Activated T-helper 2 cell treated with anti-CD3 and anti-CD28 coated beads, Interferon-gamma antibody, Interleukin-2, Interleukin-4, amounts not matched to agents 10 μg/mL and 5 μg/mL and 100 μg/mL, durations not matched to agents 14 hours and 24 hours and 36 hours (primary cell): ENCODE measurements around the gene ZFAND5. TPM values are rescaled to one million over a fixed set of nuclear protein-coding genes. Genes with fewer than 3 reads are reported as not detected.

Experiments used
- DNase-seq: peaks from one replicate; pipeline ENCODE4 v3.0.0; 2021; ENCODE audit warnings: low spot score
- H3K27ac Mint-ChIP-seq: one replicate; pipeline ENCODE4 v1.8.0; 2021; ENCODE audit warnings: mixed read lengths
- H3K27me3 Mint-ChIP-seq: one replicate; pipeline ENCODE4 v1.8.0; 2021; ENCODE audit warnings: low read depth, mixed read lengths
- H3K36me3 Mint-ChIP-seq: one replicate; pipeline ENCODE4 v1.8.0; 2021; ENCODE audit warnings: low read depth, mixed read lengths
- H3K4me1 Mint-ChIP-seq: one replicate; pipeline ENCODE4 v1.8.0; 2021; ENCODE audit warnings: low read depth, mixed read lengths
- H3K4me3 Mint-ChIP-seq: one replicate; pipeline ENCODE4 v1.8.0; 2021; ENCODE audit warnings: low read depth, mild to moderate bottlenecking, moderate library complexity, mixed read lengths
- H3K9me3 Mint-ChIP-seq: one replicate; pipeline ENCODE4 v1.8.0; 2021; ENCODE audit warnings: mixed read lengths
- intact Hi-C: fragments of 100-400 bp; cut with micrococcal nuclease; formaldehyde crosslinking; loops from one replicate; pipeline ENCODE4 v1.15.1; 2023
- total RNA-seq: library from RNA; stranded (reverse); gene quantifications from 2 replicates; pipeline ENCODE4 v1.2.3, GENCODE V29; 2022

The ZFAND5 gene
- total RNA-seq, 1 donor from 2014 or later, result 99.1 TPM

- H3K27ac Mint-ChIP-seq, result no peak overlapping the region
These were observed 19.9 kb upstream of the ZFAND5 start for GRCh38 chr9:72384710-72385485.

GRCh38 chr9:72383978-72384709 lies 19.1 kb upstream of the ZFAND5 start:
- Mint-ChIP-seq H3K9me3 (no peaks in the 10 kb centered on the region), H3K27ac (no peak overlapping the region), H3K36me3 (no peaks in the 10 kb centered on the region), H3K27me3 (peaks cover 4% of the 10 kb centered on the region), H3K4me3 (no peak overlapping the region), H3K4me1 (peaks cover 7% of the 10 kb centered on the region)
- no peak for DNase-seq
- intact Hi-C loops, result no loop called here

More at GRCh38 chr9:72384710-72385485, 19.9 kb upstream of the ZFAND5 start:
- no peaks in the 10 kb centered on the region for H3K9me3 Mint-ChIP-seq
- DNase-seq, result no peak
- intact Hi-C loops, result no loop called here
- H3K27me3 Mint-ChIP-seq, result peaks cover 2% of the 10 kb centered on the region
- no peaks in the 10 kb centered on the region for H3K36me3 Mint-ChIP-seq
- H3K4me3 Mint-ChIP-seq, result no peak overlapping the region
- peaks cover 10% of the 10 kb centered on the region for H3K4me1 Mint-ChIP-seq

- Mint-ChIP-seq H3K27me3 (peaks cover 7% of the 10 kb centered on the region), H3K9me3 (no peaks in the 10 kb centered on the region), H3K4me3 (no peak overlapping the region), H3K27ac (no peak overlapping the region), H3K36me3 (no peaks in the 10 kb centered on the region), H3K4me1 (peaks cover 2% of the 10 kb centered on the region)
- DNase-seq, result no peak
- intact Hi-C loops, result no loop called here
These were observed 17.4 kb upstream of the ZFAND5 start for GRCh38 chr9:72382405-72382804.

- Mint-ChIP-seq H3K9me3 (no peaks in the 10 kb centered on the region), H3K4me3 (no peak overlapping the region), H3K4me1 (no peaks in the 10 kb centered on the region), H3K27me3 (peaks cover 7% of the 10 kb centered on the region), H3K27ac (no peak overlapping the region), H3K36me3 (no peaks in the 10 kb centered on the region)
- intact Hi-C loops, result no loop called here
- DNase-seq, result no peak
These were observed 12.0 kb upstream of the ZFAND5 start for GRCh38 chr9:72377041-72377440.

GRCh38 chr9:72371151-72371550 lies 6.1 kb upstream of the ZFAND5 start:
- no peaks in the 10 kb centered on the region for H3K4me1 Mint-ChIP-seq
- no peak for DNase-seq
- no peaks in the 10 kb centered on the region for H3K27me3 Mint-ChIP-seq
- H3K4me3 Mint-ChIP-seq, result no peak overlapping the region
- no peak overlapping the region for H3K27ac Mint-ChIP-seq
- intact Hi-C loops, result no loop called here
- H3K36me3 Mint-ChIP-seq, result no peaks in the 10 kb centered on the region
- no peaks in the 10 kb centered on the region for H3K9me3 Mint-ChIP-seq

GRCh38 chr9:72365525-72366256 lies 683 bp upstream of the ZFAND5 start:
- Mint-ChIP-seq H3K27me3 (no peaks in the 10 kb centered on the region), H3K9me3 (no peaks in the 10 kb centered on the region), H3K27ac (peak overlapping the region; percentile 92), H3K4me3 (peak overlapping the region; percentile 78), H3K4me1 (peaks cover 26% of the 10 kb centered on the region), H3K36me3 (peaks cover 28% of the 10 kb centered on the region)
- peak; percentile 50 for DNase-seq
- intact Hi-C loops, result loop anchor here (1.0 to 10.0 kb wide), 6 partner anchors 23 to 454 kb away; partner anchors contain the start of genes ABHD17B and C9orf85

GRCh38 chr9:72363908-72364678 lies 915 bp downstream of the ZFAND5 start:
- DNase-seq, result peak; percentile 66
- Mint-ChIP-seq H3K27ac (peak overlapping the region; percentile 86), H3K9me3 (no peaks in the 10 kb centered on the region), H3K4me3 (peak overlapping the region; percentile 90), H3K27me3 (no peaks in the 10 kb centered on the region), H3K4me1 (peaks cover 32% of the 10 kb centered on the region), H3K36me3 (peaks cover 44% of the 10 kb centered on the region)
- intact Hi-C loops, result loop anchor here (2.0 to 10.0 kb wide), 9 partner anchors 15 to 1952 kb away; partner anchors contain the start of gene KLF9

GRCh38 chr9:72363236-72363635 lies 1.8 kb downstream of the ZFAND5 start:
- no peak for DNase-seq
- Mint-ChIP-seq H3K4me3 (peak overlapping the region; percentile 90), H3K36me3 (peaks cover 52% of the 10 kb centered on the region), H3K4me1 (peaks cover 38% of the 10 kb centered on the region), H3K27me3 (no peaks in the 10 kb centered on the region), H3K27ac (peak overlapping the region; percentile 73), H3K9me3 (no peaks in the 10 kb centered on the region)
- intact Hi-C loops, result loop anchor here (2.0 to 10.0 kb wide), 6 partner anchors 14 to 1951 kb away; partner anchors contain the start of gene KLF9

GRCh38 chr9:72362680-72363139 lies 2.3 kb downstream of the ZFAND5 start:
- no peaks in the 10 kb centered on the region for H3K9me3 Mint-ChIP-seq
- intact Hi-C loops, result loop anchor here (1.0 to 10.0 kb wide), 7 partner anchors 14 to 1950 kb away; partner anchors contain the start of gene KLF9
- H3K36me3 Mint-ChIP-seq, result peaks cover 58% of the 10 kb centered on the region
- no peaks in the 10 kb centered on the region for H3K27me3 Mint-ChIP-seq
- peaks cover 42% of the 10 kb centered on the region for H3K4me1 Mint-ChIP-seq
- DNase-seq, result peak; percentile 34
- peak overlapping the region; percentile 89 for H3K27ac Mint-ChIP-seq
- H3K4me3 Mint-ChIP-seq, result peak overlapping the region; percentile 90

GRCh38 chr9:72362118-72362531 lies 2.9 kb downstream of the ZFAND5 start:
- peaks cover 64% of the 10 kb centered on the region for H3K36me3 Mint-ChIP-seq
- peaks cover 48% of the 10 kb centered on the region for H3K4me1 Mint-ChIP-seq
- intact Hi-C loops, result loop anchor here (1.0 to 10.0 kb wide), 7 partner anchors 13 to 1950 kb away; partner anchors contain the start of gene KLF9
- H3K27ac Mint-ChIP-seq, result peak overlapping the region; percentile 89
- H3K9me3 Mint-ChIP-seq, result no peaks in the 10 kb centered on the region
- H3K4me3 Mint-ChIP-seq, result peak overlapping the region; percentile 90
- DNase-seq, result no peak
- H3K27me3 Mint-ChIP-seq, result no peaks in the 10 kb centered on the region

GRCh38 chr9:72361217-72361616 lies 3.8 kb downstream of the ZFAND5 start:
- no peak overlapping the region for H3K4me3 Mint-ChIP-seq
- intact Hi-C loops, result loop anchor here (5.0 to 10.0 kb wide), 5 partner anchors 114 to 1949 kb away; partner anchors contain the start of gene KLF9

More at GRCh38 chr9:72361217-72361616, 3.8 kb downstream of the ZFAND5 start:
- no peaks in the 10 kb centered on the region for H3K9me3 Mint-ChIP-seq
- peaks cover 57% of the 10 kb centered on the region for H3K4me1 Mint-ChIP-seq
- no peaks in the 10 kb centered on the region for H3K27me3 Mint-ChIP-seq
- H3K27ac Mint-ChIP-seq, result no peak overlapping the region
- no peak for DNase-seq
- H3K36me3 Mint-ChIP-seq, result peaks cover 73% of the 10 kb centered on the region
